ENCODE measurements around the gene CLPTM1. TPM values are rescaled to one million over a fixed set of nuclear protein-coding genes. Genes with fewer than 3 reads are reported as not detected.

Gene CLPTM1
- total RNA-seq, 2 donors from 2014 or later, result 82.7 to 94.4 TPM

GRCh38 chr19:44975444-44975843, 20.3 kb downstream of the CLPTM1 start:
- Histone ChIP-seq H3K36me3 (ENCODE audit: control insufficient read depth, insufficient read depth, low read length) (peaks cover 53% of the 10 kb centered on the region), H3K27ac (ENCODE audit: low read depth, low read length) (no peak overlapping the region), H3K4me1 (ENCODE audit: control insufficient read depth, insufficient read depth, low read length) (no peaks in the 10 kb centered on the region), H3K9me3 (ENCODE audit: control insufficient read depth, low read length) (no peaks in the 10 kb centered on the region), H3K4me3 (ENCODE audit: low read length) (no peak overlapping the region), H3K9ac (ENCODE audit: extremely low read depth, low read length, poor library complexity, severe bottlenecking) (no peak overlapping the region), H3K27me3 (ENCODE audit: control insufficient read depth, insufficient read depth, low read length, poor library complexity, severe bottlenecking) (no peaks in the 10 kb centered on the region)
- WGBS, 2 experiments (ENCODE audit: insufficient coverage in 1 of 2, insufficient read length in 1 of 2), result 95 to 100% methylated on average over 4 of the region's 4 CpGs
- no peak for TF ChIP-seq CTCF (conservative IDR thresholded peaks at IDR 0.05)
- no peaks in the 10 kb centered on the region for H3K27me3 Mint-ChIP-seq (ENCODE audit: insufficient read depth)
- H3K4me3 Mint-ChIP-seq, result no peak overlapping the region
- peaks cover 57% of the 10 kb centered on the region for H3K36me3 Mint-ChIP-seq (ENCODE audit: low read depth)
- no peak overlapping the region for H3K27ac Mint-ChIP-seq
- no peak for DNase-seq
- H3K4me1 Mint-ChIP-seq, result no peaks in the 10 kb centered on the region
- H3K9me3 Mint-ChIP-seq, result no peaks in the 10 kb centered on the region

GRCh38 chr19:44984005-44984404, 28.8 kb downstream of the CLPTM1 start:
- H3K4me3 Mint-ChIP-seq, result no peak overlapping the region
- H3K4me1 Mint-ChIP-seq, result no peaks in the 10 kb centered on the region
- Histone ChIP-seq H3K27ac (ENCODE audit: low read depth, low read length) (no peak overlapping the region), H3K9me3 (ENCODE audit: control insufficient read depth, low read length) (no peaks in the 10 kb centered on the region), H3K9ac (ENCODE audit: extremely low read depth, low read length, poor library complexity, severe bottlenecking) (no peak overlapping the region), H3K36me3 (ENCODE audit: control insufficient read depth, insufficient read depth, low read length) (peaks cover 34% of the 10 kb centered on the region), H3K4me3 (ENCODE audit: low read length) (no peak overlapping the region), H3K27me3 (ENCODE audit: control insufficient read depth, insufficient read depth, low read length, poor library complexity, severe bottlenecking) (no peaks in the 10 kb centered on the region), H3K4me1 (ENCODE audit: control insufficient read depth, insufficient read depth, low read length) (no peaks in the 10 kb centered on the region)
- no peaks in the 10 kb centered on the region for H3K27me3 Mint-ChIP-seq (ENCODE audit: insufficient read depth)
- H3K27ac Mint-ChIP-seq, result no peak overlapping the region
- DNase-seq, result no peak
- H3K9me3 Mint-ChIP-seq, result no peaks in the 10 kb centered on the region
- TF ChIP-seq CTCF (conservative IDR thresholded peaks at IDR 0.05), result no peak
- 94 to 95% methylated on average over 9 of the region's 9 CpGs for WGBS, 2 experiments (ENCODE audit: insufficient coverage in 1 of 2, insufficient read length in 1 of 2)
- peaks cover 45% of the 10 kb centered on the region for H3K36me3 Mint-ChIP-seq (ENCODE audit: low read depth)

- Mint-ChIP-seq H3K36me3 (ENCODE audit: low read depth) (peaks cover 40% of the 10 kb centered on the region), H3K27ac (no peak overlapping the region), H3K4me1 (no peaks in the 10 kb centered on the region), H3K27me3 (ENCODE audit: insufficient read depth) (no peaks in the 10 kb centered on the region), H3K4me3 (no peak overlapping the region), H3K9me3 (no peaks in the 10 kb centered on the region)
- TF ChIP-seq CTCF (conservative IDR thresholded peaks at IDR 0.05), result no peak
- H3K9me3 ChIP-seq (ENCODE audit: control insufficient read depth, low read length), result no peaks in the 10 kb centered on the region
- no peak for DNase-seq
- H3K9ac ChIP-seq (ENCODE audit: extremely low read depth, low read length, poor library complexity, severe bottlenecking), result no peak overlapping the region
- WGBS, 2 experiments (ENCODE audit: insufficient coverage in 1 of 2, insufficient read length in 1 of 2), result 93 to 96% methylated on average over 3 to 4 of the region's 4 CpGs
- H3K4me1 ChIP-seq (ENCODE audit: control insufficient read depth, insufficient read depth, low read length), result no peaks in the 10 kb centered on the region
- H3K36me3 ChIP-seq (ENCODE audit: control insufficient read depth, insufficient read depth, low read length), result peaks cover 33% of the 10 kb centered on the region
- H3K4me3 ChIP-seq (ENCODE audit: low read length), result no peak overlapping the region
- H3K27me3 ChIP-seq (ENCODE audit: control insufficient read depth, insufficient read depth, low read length, poor library complexity, severe bottlenecking), result no peaks in the 10 kb centered on the region
- no peak overlapping the region for H3K27ac ChIP-seq (ENCODE audit: low read depth, low read length)
Measured at GRCh38 chr19:44985445-44985844, 30.3 kb downstream of the CLPTM1 start.

All from endodermal cell (in vitro differentiated cells).